H1 (cell line): Measurements from ENCODE around the gene PIGU. TPM values are rescaled to one million over a fixed set of nuclear protein-coding genes. Genes with fewer than 3 reads are reported as not detected.

Experiments
- EZH2 ChIP-seq: fragments of 200-600 bp; sonication (generic); IDR thresholded peaks from 2 replicates; pipeline ENCODE4 v1.7.1; 2012; ENCODE audit warnings: low read depth, mild to moderate bottlenecking, moderate library complexity, low read length, inconsistent platforms; ENCODE audit not compliant: severe bottlenecking
- FOSL1 ChIP-seq: IDR thresholded peaks from 2 replicates; pipeline ENCODE4 v1.6.1; 2011; ENCODE audit warnings: mild to moderate bottlenecking, low read depth, low read length, moderate library complexity; ENCODE audit not compliant: insufficient read depth
- GABPA ChIP-seq: IDR thresholded peaks from 2 replicates; pipeline ENCODE4 v1.6.1; 2011; ENCODE audit warnings: mild to moderate bottlenecking, low read length, moderate library complexity, borderline replicate concordance; ENCODE audit not compliant: insufficient read depth
- SIRT6 ChIP-seq: IDR thresholded peaks from one replicate; pipeline ENCODE4 v1.7.1; 2012; ENCODE audit warnings: low read length, inconsistent platforms
- SP4 ChIP-seq: IDR thresholded peaks from 2 replicates; pipeline ENCODE4 v1.6.1; 2012; ENCODE audit warnings: low read length, inconsistent platforms
- SRF ChIP-seq: IDR thresholded peaks from 2 replicates; pipeline ENCODE4 v1.6.1; 2011; ENCODE audit warnings: mild to moderate bottlenecking, low read depth, low read length, moderate library complexity
- TCF12 ChIP-seq: IDR thresholded peaks from 2 replicates; pipeline ENCODE4 v1.6.1; 2011; ENCODE audit warnings: low read depth, mild to moderate bottlenecking, low read length
- polyA plus RNA-seq, 7 experiments: library from polyadenylated mRNA; depleted of rRNA in 3 of 7; stranded (reverse) in 5 of 7; unstranded in 2 of 7; fragments of >200 nt in 5 of 7; fragments of 200-250 nt in 2 of 7; gene quantifications; 1 replicate in 5 of 7; 2 replicates in 1 of 7; 4 replicates in 1 of 7; pipeline versions ENCODE4 v1.2.1 to v1.2.3, GENCODE V29; 2011 to 2013; ENCODE audit warnings: missing spikeins in 2 of 7, mixed read lengths in 2 of 7
- total RNA-seq: library from RNA; stranded (reverse); fragmentation: NEBNext Ultra II Directional; extraction: Animal tissue kit (Norgen Biotek cat#: 25700); gene quantifications from 2 replicates; pipeline ENCODE4 v1.2.1, GENCODE V29; 2021

Gene PIGU
- total and polyA plus RNA-seq, 2 of the 8 experiments (the other 6 are each of a cell fraction or from before 2014, with no cell fraction given), result 28.3 to 117 TPM

DNA sequence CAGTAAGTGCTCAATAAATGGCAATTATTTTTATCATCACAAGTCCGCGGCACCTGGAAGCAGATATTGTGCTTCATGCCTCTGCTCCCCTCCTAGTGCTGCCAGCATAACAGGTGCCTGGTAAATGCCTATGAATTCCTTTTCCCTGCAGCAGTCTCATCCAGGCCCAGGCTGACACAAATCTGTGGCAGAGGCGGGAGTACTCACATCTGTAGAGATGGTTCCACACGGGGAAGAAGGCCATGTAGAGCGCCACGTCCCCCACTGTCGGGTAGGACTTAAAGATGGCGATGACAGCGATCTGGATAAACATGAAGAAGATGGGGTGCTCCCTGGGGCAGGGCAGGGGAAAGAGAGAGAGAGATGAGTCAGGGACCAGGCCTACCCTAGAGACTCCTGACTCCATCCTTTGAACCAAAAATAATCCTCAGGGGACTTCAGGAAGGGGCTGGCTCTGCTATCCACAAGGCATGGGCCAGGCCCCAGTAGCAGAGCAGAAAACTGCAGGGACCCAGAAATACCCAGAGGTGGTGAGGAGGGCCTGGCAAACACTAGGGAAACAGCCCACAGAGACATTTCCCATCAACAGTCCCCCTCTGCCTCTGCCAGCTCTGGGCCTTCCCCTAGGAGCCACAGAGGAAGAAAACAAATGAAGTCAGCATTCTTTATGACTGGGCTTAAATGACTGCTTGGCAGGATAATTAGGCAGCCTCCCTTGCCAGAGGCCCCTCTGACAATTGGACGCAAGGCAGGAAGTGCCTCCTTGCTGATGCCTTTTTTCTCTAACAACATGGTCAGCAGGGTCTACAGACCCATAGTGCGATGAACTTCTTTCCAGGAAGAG, 95.3 kb downstream of the PIGU start (continued):
- TF ChIP-seq FOSL1 (no peak), SIRT6 (no peak), EZH2 (no peak), SRF (no peak), GABPA (no peak), TCF12 (no peak), SP4 (no peak)
